PFSK-1 (cell line): ENCODE results near the gene GPR15LG.

Experiments
- FOXP2 ChIP-seq: optimal IDR thresholded peaks from 2 replicates; pipeline ENCODE3; 2011; ENCODE audit warnings: borderline replicate concordance, control low read depth, inconsistent platforms; ENCODE audit not compliant: insufficient read depth; ENCODE audit errors: extremely low read length, extremely low read depth
- POLR2AphosphoS5 ChIP-seq: IDR thresholded peaks from 2 replicates; pipeline ENCODE4 v1.6.1; 2012; ENCODE audit warnings: low read depth, mild to moderate bottlenecking, control low read depth, low read length, moderate library complexity
- SIN3A ChIP-seq: IDR thresholded peaks from 2 replicates; pipeline ENCODE4 v1.6.1; 2012; ENCODE audit warnings: mild to moderate bottlenecking, low read length, moderate library complexity, borderline replicate concordance; ENCODE audit not compliant: insufficient read depth
- TAF1 ChIP-seq: IDR thresholded peaks from 2 replicates; pipeline ENCODE4 v1.6.1; 2012; ENCODE audit warnings: low read length, control low read depth, borderline replicate concordance; ENCODE audit not compliant: insufficient read depth
- TF ChIP-seq, protein P1 (sequence below), 2 experiments: IDR thresholded peaks; 2 replicates each; pipeline versions ENCODE4 v1.6.1 to v1.8.0; 2011 to 2012; ENCODE audit warnings: low read depth in 2 of 2, low read length in 2 of 2, control low read depth in 1 of 2, inconsistent platforms in 1 of 2, mild to moderate bottlenecking in 1 of 2, moderate library complexity in 1 of 2; ENCODE audit not compliant: insufficient read depth in 1 of 2

Gene GPR15LG

DNA sequence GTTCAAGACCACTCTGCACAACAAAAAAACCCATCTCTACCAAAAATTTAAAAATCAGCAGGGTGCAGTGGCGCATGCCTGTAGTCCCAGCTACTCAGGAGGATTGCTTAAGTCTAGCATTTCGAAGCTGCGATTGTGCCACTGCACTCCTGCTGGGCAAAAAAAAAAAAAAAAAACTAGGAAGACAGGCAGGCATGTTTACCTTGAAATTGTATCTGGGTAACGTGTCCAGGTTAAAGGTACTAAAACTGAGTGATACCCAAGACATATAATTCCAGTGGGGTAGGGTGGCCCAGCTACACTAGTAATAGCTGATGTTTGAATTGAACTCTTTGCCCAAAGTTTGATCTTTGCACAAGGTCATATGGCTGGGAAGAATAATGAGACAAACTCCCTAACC lies 18.1 kb upstream of the GPR15LG start:
- TF ChIP-seq SIN3A (no peak), TAF1 (no peak), FOXP2 (no peak)
- TF ChIP-seq, protein P1, sequence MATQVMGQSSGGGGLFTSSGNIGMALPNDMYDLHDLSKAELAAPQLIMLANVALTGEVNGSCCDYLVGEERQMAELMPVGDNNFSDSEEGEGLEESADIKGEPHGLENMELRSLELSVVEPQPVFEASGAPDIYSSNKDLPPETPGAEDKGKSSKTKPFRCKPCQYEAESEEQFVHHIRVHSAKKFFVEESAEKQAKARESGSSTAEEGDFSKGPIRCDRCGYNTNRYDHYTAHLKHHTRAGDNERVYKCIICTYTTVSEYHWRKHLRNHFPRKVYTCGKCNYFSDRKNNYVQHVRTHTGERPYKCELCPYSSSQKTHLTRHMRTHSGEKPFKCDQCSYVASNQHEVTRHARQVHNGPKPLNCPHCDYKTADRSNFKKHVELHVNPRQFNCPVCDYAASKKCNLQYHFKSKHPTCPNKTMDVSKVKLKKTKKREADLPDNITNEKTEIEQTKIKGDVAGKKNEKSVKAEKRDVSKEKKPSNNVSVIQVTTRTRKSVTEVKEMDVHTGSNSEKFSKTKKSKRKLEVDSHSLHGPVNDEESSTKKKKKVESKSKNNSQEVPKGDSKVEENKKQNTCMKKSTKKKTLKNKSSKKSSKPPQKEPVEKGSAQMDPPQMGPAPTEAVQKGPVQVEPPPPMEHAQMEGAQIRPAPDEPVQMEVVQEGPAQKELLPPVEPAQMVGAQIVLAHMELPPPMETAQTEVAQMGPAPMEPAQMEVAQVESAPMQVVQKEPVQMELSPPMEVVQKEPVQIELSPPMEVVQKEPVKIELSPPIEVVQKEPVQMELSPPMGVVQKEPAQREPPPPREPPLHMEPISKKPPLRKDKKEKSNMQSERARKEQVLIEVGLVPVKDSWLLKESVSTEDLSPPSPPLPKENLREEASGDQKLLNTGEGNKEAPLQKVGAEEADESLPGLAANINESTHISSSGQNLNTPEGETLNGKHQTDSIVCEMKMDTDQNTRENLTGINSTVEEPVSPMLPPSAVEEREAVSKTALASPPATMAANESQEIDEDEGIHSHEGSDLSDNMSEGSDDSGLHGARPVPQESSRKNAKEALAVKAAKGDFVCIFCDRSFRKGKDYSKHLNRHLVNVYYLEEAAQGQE (IDR thresholded peaks at IDR 0.05; ENCODE audit: insufficient read depth in 1 of 2, low read depth in 2 of 2, low read length in 2 of 2), result no peak

DNA sequence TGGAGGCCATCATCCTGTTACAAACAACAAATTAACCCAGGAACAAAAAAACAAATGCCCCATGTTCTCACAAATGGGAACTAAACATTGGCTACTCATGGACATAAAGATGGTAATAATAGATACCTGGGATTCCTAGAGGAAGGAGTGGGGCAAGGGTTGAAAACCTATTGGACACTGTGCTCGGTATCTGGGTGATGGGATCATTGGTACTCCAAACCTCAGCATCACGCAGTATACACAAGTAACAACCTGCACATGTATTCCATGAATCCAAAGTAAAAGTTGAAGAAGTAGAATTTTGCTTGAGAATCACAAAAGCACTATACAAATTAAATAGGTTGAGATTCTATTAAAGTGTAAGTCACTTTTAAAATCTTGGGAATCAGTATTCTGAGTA lies 17.6 kb upstream of the GPR15LG start:
- TF ChIP-seq POLR2AphosphoS5 (no peak), TAF1 (no peak), FOXP2 (no peak), SIN3A (no peak)
- TF ChIP-seq, protein P1 (IDR thresholded peaks at IDR 0.05; ENCODE audit: insufficient read depth in 1 of 2, low read depth in 2 of 2, low read length in 2 of 2), result no peak

DNA sequence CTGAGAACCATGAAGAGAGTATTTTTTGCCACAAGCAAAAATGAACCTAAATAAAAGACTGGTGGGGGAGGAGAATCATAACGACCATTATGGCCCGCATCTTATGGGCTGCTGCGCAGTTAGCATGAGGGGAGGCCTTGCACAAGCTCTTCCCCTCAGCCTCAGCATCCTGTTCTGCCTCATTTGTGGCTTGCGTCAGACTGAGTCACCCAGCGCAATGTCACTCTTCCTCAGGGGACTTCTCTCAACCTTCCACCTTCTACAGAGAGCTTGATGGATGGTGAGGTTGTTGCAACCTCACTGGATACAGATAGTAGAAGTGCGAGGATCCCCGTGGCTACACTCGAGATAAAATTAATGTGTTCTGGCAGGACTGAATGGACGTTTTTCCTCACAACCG lies 16.8 kb upstream of the GPR15LG start:
- TF ChIP-seq SIN3A, result no peak
- no peak for TF ChIP-seq TAF1
- TF ChIP-seq, protein P1 (IDR thresholded peaks at IDR 0.05; ENCODE audit: insufficient read depth in 1 of 2, low read depth in 2 of 2, low read length in 2 of 2), result no peak
- TF ChIP-seq FOXP2, result peak; percentile 22
- TF ChIP-seq POLR2AphosphoS5, result peak; percentile 48; the same call in 1 of the 2 replicates

DNA sequence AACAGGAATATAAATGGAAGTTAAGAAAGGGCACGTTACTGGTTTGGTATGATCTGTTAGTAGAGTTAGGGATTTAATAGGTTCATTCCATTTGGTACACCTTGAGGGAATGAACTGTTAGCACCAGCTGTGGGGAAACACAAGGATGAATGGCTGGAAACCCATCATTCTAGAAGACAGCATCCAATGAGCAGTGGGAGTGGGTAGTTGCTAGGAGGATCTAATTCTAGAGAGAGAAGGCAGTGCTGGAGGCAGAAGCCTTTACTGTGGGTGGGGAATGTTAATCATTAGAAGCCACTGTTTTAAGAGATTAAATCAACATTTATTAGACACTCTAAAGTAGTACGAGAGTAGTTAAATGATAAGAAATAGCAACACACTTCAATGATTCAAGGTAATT lies 15.5 kb upstream of the GPR15LG start:
- no peak for TF ChIP-seq SIN3A
- TF ChIP-seq POLR2AphosphoS5, result no peak

DNA sequence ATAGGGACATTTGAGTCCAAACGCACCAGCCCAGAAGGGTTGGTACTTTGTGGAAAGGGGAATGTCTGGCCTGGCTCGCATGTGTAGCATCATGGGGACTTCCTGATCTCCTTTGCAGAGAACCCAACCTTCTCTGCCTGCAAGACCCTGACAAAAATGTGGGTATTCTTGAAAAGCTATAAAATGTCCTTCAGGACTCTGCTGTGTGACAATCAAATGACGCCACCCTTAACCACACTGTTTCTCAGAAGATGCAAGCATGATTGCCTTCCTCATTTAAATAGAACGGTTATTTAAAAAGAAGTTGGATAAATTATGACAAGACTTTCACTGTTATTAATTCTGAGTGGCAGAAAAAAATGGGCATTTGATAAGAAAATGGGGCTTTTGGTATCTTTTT lies 15.1 kb upstream of the GPR15LG start:
- no peak for TF ChIP-seq TAF1
- TF ChIP-seq SIN3A, result no peak
- TF ChIP-seq POLR2AphosphoS5, result no peak
- TF ChIP-seq, protein P1 (IDR thresholded peaks at IDR 0.05; ENCODE audit: insufficient read depth in 1 of 2, low read depth in 2 of 2, low read length in 2 of 2), result no peak
- no peak for TF ChIP-seq FOXP2
